Measurements from ENCODE around the gene TMEM167A.
A peak's percentile ranks its signal among the peaks of the same experiment; 100 is the strongest.

TMEM167A gene

GRCh38 chr5:83076742-83077661 is at the start of gene TMEM167A, which contains the start of gene XRCC4:
Gene TMEM167A, minus strand, starts transcription at chr5:83077394. Its CDS starts 71 bp downstream, at chr5:83077323.
Gene XRCC4, plus strand, starts transcription at chr5:83077547. Its CDS starts 27,373 bp downstream, at chr5:83104920.
- DNase-seq = peak; percentile 93

DNA sequence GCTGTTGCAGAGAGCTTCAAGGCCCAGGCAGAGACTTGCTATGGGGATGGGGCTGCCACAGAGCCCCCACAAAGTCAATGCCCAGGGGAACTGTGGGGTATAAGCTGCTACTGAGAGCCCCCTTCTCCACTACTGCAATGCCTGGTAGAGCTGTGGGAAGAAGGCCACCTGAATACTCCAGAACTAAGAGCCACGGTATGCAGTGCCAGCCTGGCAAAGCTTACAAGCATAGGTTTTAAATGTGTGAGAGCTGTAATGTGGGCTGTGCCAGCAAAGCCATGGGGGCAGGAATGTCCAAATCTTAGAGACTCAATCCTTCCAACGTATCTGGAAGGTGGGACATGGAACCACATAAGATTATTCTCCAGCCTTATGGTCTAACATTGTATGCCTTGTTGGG is 49.3 kb upstream of the TMEM167A start:
- DNase-seq = no peak

DNA sequence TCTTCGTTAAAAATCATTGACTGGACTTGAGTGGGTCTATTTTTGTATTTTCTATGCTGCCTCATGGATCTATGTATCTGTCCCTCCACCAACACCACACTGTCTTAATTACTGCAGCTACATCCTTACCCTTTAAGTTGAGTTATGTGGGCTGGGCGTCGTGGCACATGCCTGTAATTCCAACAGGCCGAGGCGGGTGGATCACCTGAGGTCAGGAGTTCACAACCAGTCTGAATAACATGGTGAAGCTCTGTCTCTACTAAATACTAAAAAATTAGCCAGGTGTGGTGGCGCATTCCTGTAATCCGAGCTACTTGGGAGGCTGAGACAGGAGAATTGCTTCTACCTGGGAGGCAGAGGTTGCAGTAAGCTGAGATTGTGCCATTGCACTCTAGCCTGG is 48.4 kb upstream of the TMEM167A start:
- DNase-seq = no peak

DNA sequence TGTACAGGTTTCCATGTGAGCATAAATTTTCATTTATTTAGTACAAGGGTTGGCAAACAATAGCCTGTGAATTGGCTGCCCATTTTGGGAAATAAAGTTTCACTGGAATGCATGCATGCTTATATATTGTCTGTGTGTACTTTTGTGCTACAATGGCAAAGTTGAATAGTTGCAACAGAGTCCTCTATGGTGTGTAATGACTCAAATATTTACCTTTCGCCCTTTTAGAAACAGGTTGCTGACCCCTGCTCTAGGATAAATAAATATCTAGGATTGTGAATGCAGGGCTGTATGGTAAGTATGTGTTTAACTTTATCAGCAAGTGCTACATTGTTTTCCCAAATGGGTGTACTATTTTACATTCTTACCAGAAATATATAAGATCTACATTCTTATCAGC is 47.4 kb upstream of the TMEM167A start:
- no peak for DNase-seq

DNA sequence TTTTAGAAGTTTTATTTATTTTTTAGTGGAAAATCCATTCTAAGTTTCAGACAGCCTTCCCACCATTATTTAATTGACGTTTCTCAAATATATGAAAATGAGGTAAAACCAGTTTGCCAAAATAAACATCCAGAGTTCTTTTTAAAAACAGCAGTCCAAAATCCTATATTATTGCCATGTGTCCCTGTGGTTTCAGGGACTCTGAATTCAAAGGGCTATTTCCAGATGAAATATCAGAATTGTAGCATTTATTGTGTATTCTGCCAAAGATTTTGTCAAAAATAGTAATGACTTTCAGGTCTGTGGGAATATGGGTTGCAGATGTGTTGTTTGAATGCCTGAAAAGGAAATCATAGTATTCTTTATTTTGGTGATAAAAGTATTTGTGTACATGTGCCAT is 41.8 kb upstream of the TMEM167A start:
- no peak for DNase-seq

- no peak for DNase-seq
These were observed 41.3 kb upstream of the TMEM167A start for GRCh38 chr5:83118471-83118870.

DNA sequence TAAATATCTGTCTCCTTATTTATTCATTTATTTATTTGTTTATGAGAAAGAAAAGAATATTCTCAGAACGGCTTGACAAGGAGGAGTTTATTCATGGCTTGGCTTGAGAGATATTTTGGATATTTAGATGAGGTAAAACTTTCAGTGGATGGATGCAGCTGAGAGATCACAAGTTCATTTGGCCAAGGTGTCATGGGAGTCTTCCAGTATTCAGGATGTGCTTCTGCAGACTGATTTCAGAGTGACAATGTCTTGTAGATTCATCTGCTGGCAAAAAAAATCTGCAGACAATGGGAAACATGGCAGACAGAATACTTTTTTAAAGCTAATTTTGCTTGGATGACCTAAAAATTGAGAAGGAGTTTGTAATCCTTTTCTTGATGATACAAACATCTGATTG is 38.6 kb upstream of the TMEM167A start:
- DNase-seq = no peak

GRCh38 chr5:83109380-83109779 is 32.2 kb upstream of the TMEM167A start:
- no peak for DNase-seq

DNA sequence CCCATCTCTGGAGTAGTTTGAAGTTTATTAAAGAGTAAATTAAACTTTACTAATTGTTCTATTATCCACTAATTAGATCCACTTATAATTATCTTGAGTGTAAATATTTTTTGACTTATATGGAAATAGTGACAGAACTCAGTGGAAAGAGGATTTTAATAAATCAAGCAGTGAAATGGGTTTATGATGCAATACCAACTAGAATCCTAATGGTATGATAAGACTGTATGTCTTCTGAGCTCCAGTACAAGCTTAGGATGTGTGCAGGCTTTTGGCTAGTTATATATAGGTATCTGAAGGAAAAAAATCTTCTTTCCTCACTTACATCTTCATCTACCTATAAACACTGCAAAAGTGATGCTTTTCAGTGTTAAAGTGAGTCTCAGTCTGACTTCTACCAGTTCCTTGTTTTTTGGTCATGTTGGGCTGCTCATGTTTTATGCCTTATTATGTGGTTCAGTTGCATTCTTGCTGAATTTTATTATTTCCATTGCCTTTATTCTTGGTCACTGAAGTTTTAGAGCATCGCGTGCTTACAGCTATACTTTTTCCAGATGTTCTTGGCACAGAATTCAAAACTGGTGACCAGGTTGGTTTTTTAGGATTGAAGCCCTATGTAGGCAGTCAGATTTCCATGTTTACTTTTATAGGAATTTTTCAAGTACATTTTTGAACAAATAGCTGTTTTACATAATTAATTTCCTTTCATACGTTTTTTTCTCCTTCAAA is 30.7 kb upstream of the TMEM167A start:
- no peak for DNase-seq

DNA sequence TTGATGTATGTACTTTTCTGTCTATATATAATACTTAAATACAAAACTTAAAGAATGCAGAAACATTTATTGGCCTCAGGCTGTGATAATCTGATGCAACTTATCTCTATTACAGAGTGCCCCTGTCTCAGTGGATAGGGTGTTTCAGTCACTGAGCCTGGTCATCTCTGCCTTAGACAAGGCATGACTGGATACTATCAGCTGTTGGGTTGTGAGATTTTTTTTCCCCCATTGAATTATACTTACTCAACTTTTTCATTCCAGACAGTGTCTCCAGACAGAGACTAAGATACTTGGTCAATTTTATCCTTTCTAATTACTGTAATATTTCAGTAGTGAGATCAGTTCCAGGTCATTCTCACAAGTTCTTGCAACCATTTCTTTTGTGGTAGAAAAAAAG is 26.8 kb upstream of the TMEM167A start:
- no peak for DNase-seq

GRCh38 chr5:83102364-83102980 is 25.3 kb upstream of the TMEM167A start:
- no peak for DNase-seq

- no peak for DNase-seq
These were observed 24.3 kb upstream of the TMEM167A start for GRCh38 chr5:83101514-83101913.

GRCh38 chr5:83099445-83099844 is 22.3 kb upstream of the TMEM167A start:
- DNase-seq = no peak

GRCh38 chr5:83099001-83099400 is 21.8 kb upstream of the TMEM167A start:
- no peak for DNase-seq

- no peak for DNase-seq
These were observed 20.6 kb upstream of the TMEM167A start for GRCh38 chr5:83097689-83098231.

DNA sequence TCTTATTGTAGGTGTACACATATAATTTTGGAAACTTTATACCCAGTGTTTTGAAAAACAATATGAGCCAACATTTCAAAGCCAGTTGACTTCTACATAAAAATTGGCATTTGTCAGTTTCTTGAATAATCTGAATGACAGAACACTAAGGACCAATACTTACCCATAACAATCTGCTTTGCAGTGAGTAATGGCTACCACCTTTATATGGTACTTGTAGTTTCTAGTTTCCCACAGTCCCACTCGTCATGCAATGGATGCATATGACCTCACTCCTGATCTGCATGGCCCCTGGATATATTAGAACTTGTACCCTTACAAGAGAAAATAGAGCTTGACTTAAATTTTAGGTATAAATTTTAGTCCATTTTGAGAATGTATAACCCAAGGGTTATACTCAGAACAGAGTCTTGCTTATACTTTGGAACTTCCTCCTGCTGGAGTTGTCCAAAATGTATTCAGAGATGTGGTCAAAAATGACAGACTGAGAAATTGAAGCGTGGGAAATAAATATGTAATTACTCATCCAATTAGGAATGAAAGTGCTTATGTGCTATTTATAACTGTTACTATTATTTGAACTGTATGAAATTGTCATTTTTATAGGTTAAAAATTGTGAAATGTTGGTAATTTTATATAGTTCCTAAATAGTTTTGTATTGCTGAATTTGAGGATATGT is 19.6 kb upstream of the TMEM167A start:
- DNase-seq = no peak

GRCh38 chr5:83095957-83096539 is 18.9 kb upstream of the TMEM167A start:
- no peak for DNase-seq

GRCh38 chr5:83095163-83095956 is 18.2 kb upstream of the TMEM167A start:
- DNase-seq = no peak

DNA sequence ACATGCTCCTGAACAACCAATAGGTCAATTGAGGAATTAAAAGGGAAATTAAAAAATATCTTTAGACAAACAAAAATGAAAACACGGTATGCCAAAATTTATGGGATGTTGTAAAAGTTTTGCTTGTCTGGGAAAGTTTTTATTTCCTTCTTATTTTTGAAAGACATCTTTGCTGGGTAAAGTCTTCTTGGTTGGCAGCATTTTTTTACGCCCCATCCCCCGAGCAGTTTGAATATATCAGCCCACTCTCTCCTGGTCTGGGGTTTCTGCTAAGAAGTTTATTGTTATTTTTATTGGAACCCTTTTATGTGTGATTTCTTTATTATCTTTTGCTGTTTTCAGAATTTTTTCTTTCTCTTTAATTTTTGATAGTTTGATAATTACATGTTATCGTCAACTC is 16.5 kb upstream of the TMEM167A start:
- no peak for DNase-seq

DNA sequence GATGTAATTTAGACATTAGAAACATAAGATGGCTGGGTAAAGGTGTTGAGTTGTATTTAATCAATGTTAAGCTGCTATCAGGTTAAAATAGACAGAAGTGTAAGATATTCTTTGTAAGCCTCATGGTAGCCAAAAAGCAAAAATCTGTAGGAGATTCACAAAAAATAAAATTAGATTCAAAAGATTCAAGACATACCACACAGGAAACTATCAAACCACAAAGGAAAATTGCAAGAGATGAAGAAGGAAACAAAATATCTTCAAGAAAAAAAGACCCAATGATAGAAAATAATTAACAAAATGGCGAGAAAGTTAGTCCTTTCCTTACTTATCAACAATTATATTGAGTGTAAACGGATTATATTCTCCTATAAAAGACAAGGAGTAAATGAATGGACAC is 15.4 kb upstream of the TMEM167A start:
- no peak for DNase-seq

- no peak for DNase-seq
These were observed 13.0 kb upstream of the TMEM167A start for GRCh38 chr5:83090169-83090568.
